HG02885 (cell line): ENCODE results near the gene CNTFR.

ENCODE experiments used
- ATAC-seq: cut with Tn5 transposase; IDR thresholded peaks from one replicate; pipeline ENCODE4 v1.9.1; 2021; ENCODE audit warnings: mild to moderate bottlenecking; ENCODE audit not compliant: unreplicated experiment, poor library complexity

The CNTFR gene

DNA sequence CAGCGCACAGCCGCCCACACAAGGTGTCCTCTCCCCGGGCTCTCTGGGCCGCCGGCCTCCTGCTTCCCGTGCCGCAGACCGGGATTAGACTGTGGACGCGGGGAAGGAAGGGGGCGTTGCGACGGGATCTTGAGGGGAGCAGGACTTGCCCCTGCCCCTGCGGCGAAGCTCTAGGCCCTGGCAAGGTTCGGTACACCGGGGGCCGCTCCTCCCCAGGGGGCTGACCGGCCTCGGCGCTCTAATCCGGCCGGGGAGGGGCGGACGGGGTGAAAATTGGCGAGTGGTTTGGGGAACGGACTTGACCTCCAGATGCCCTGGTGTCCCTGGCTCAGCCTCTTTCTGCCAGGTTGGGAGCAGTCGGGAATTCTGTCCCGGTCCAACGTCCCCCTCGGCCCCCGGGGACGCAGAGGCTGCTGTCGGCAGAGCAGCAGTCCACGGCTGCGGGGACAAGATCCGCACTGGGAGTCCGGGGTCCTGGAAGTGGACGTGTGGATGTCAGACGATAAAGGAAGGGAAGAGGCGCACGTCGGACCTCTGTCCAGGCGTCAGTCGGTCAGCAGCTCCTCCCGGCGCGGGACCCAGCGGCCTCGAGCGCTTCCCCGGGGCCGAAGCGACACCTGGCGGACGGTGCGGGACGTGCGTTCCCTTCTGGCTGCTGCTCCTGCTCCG is 1.9 kb upstream of the CNTFR start:
- peak; percentile 80 for ATAC-seq

DNA sequence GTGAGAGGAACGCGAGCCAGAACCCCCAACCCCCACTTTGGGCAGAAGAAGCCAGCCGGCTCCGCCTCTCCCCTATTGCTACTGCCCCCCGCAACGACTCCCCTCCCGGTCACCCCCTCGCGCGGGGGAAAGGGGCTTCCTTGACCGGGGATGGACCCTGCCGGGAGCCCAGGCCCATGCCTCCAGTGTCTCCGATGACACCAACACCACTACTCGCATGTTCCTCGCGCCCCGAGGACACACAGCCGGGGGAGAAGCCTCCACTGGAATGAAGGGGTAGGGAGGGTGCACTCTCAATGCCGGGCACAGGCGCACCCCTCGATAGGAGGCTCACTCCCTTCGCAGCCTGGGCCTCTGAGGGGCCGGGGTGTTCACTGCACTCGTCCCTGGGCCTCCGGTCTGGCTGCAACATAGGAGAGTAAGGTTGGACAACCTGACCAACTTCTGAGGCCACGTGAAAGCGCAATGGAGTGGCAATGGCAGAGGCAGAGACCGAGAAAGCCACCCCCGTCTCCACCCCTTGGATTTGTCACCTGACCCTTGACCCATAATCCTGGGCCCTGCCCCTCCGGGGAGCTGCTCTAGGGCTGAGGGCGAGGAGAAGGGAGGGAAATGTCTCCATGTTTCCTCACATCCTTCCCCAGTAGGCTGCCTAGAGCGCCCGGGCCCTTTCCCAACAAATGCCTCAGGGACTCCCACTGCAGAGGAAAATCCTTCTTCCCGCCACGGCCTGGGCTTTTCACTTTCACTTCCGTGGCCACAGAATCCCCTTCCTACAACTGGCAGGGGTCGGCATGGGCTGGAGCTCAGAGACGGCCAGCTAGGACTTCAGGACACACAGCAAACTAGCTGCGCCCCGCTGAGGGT is 1.1 kb upstream of the CNTFR start:
- ATAC-seq: no peak

DNA sequence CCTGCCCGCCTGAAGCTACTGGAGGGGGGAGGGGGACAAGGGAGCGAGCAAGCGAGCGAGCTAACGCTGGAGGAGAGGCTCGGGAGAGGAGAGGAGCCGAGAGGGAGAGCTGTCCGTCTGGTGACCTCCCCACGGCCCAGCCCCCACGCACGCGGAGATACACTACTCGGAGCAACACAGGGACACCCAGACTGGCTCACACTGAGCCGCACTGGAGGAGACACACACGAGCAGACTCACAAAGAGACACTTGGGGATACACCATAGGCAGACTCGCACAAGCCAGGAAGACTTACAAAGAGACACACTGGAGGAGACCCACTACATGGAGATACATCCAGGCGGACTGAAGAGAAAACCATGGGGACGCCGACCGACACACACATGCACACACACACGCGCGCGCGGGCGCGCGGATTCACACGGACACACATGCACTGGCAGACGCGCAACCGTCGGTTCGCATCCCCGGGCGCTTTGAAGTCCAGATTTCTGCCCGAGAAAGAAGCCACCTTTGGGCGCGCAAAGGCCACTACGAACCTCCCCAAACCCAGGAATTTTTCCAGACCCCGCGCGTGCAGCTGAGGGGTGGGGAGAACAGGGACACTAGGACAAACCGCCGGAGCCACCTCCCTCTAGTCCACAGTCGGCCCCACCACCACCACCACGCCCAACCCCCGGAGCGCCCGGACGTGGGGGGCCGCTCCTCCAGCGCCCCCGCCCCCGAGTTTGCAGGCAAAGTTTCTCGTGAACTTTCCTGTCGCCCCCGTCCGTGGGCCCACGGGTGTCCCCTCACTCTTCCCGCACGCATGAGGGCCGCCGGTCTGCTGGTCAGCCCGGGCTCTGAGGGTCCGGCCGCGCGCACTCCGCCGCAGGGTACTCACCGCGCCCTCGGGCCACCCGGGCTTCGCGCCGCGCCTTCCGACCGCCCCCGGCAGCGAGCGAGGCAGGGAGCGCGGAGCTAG is 571 bp downstream of the CNTFR start:
- ATAC-seq: no peak

DNA sequence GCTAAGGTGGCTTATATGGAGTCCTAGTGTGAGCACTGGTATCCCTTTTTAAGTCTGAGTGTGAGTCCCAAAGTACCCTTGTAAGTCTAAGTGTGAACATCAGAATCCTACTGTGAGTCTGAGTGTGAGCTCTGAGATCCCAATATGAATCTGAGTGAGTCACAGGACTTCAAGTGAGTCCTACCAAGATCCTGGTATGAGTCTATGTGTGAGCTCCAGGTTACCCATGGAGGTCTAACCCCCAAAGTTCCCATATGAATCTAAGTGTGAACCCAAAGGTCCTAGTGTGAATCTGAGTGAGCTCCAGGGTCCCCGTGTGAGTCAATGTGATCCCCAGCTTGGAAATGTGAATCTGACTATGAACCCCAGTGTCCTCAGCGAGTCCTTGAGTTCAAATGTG is 2.3 kb downstream of the CNTFR start:
- ATAC-seq: no peak

DNA sequence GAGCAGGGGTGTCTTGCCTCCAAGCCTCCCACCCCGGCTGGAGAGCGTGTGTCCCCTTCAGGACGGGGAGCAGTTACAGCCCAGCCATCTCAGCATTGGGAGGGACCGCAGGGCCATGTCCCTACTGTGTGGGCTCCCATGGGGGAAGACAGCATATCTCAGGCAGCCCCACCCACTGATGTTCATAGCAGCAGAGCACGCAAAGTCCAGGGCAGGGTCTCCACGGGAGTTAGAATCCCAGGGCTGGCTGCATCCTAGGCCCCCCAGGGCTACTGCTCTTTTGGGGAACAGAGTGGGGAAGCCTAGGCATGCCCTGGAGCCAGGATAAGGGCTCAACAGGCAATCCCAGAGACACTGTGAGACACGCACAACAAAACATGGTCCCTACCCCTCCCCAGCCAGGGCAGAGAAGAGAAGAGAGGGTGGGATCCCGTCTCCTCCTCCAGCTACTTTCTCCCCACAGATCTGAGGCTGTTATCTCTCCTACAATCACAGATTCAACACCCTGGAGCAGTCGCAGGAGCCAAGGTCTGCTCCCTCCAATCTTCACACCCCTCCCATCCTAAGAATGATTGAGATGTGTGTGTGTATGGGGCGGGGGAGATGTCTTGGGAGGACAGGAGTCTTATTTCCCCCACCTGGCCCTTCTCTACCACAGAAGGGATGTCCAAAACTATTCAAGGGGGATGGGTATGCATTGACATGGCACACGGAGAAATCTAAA is 3.4 kb downstream of the CNTFR start:
- ATAC-seq: no peak

DNA sequence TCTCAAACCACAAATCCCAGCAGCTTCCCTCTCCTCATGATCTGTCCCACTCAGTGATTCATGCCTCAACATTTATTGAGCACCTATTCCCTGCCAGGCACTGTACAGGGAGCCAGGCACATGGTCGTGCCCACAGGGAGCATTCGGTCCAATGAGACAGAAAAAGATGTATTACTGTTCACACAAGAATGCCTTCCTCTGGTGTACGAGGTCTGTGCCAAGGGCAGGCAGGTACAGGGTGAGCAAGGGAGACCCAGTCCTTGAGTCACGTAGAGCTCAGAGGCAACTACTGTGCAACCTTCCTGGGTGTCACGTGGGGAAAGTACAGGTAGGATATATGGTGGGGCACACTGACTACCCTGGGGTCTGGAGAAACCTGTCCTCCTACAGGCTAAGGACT is 4.6 kb downstream of the CNTFR start:
- no peak for ATAC-seq

DNA sequence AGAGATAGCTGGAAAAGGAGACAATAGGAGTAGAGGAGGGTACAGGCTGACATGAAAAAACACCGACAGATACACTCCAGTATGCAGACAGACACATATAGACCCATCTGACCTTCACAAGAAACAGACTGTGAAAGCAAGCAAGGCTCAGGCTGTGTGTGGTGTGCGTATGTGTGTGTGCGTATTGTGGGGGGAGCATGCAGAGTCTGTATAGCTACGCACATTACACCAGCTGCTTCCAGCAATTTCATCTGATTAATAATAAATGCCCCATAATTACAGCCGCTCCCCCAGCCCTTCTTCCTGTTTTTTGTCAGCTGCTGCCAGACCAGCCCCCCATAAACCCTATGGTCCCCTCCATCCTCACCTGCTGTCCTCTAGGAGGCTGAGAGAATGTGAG is 6.7 kb downstream of the CNTFR start:
- no peak for ATAC-seq

DNA sequence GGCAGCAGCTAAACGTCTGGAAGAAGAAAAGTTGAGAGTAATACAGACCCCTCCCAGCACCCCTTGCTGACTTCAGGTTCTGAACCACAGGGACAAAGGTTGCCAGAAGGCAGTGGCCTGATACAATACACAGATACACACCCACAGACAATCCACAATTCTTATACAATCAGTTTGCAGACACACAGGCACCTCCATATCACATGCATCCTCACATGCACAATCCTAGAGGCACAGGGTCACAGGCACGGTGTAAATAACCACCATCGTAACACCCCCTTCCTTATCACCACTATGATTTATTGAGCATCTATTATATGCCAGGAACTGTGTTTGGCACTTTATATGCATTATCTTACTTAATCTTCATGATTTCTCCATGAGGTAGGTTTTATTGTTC is 8.2 kb downstream of the CNTFR start:
- ATAC-seq: no peak

DNA sequence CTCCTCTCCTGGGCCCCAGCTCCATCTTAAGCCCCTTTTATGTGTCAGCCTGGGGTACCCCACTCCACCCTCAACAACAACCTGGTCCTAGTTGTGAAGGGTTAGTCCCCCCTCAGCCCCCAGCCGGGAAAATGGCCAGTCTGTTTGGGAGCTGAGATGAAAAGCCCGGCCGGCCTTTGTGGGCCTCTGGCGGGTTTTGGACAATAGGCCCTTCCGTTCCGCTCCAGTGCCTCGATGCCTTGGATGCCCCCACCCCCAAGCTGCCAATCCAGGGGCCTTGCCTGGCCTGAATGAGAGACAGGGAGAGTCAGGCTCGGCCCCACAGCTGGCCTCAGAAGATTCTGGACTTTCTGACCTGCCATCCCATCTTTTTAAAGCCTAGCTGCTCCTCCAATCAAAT is 9.2 kb downstream of the CNTFR start:
- no peak for ATAC-seq

DNA sequence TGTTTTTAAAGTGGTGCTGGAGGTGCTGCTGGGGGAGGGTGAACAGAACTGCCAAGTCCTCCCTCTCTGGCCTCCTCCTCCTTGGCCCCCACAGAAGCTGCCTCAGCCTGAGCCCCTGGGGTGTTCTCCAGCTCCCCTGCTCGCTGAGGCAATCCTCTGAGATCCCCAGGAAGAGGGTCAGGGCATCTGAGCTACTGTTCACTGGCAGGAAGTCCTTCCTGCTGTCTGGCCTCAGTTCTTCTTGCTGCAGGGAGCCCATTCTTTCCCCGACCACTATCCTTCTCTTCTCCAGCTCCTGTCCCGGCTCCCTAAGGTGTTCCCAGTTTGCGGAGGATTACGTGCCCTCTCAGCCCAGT is 9.7 kb downstream of the CNTFR start:
- ATAC-seq: no peak

DNA sequence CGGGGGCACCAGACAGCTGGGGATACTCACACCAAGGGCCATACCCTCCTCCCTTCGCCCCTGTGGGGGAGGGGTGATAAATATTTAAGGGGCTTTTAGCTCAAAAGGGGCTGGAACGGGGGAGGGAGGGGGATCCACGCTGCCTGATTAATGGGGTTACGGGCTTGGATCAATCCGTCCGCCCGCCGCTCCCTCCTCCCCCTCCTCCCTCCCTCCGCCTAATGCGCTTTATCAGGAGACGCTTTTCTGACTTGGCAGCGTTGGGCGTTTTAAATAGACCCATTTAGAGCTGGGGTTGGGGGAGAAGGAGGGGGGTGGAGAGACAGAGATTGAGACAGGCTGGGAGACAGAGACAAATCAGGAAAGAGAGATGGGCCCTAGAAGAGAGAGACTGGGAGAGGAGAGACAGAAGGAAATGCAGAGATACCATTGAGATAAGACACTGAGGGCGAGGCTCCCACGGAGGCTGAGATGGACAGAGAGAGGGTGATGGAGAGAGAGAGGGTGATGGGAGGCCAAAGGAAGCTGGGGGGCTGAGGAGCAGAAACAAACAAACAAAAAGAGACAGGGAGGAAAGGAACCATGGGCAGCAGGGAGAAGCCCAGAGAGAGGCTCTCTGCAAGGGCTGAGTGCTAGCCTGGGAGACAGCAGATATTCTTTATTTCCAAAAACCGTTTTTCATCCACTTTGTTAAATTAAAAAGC is 10.3 kb downstream of the CNTFR start:
- no peak for ATAC-seq

DNA sequence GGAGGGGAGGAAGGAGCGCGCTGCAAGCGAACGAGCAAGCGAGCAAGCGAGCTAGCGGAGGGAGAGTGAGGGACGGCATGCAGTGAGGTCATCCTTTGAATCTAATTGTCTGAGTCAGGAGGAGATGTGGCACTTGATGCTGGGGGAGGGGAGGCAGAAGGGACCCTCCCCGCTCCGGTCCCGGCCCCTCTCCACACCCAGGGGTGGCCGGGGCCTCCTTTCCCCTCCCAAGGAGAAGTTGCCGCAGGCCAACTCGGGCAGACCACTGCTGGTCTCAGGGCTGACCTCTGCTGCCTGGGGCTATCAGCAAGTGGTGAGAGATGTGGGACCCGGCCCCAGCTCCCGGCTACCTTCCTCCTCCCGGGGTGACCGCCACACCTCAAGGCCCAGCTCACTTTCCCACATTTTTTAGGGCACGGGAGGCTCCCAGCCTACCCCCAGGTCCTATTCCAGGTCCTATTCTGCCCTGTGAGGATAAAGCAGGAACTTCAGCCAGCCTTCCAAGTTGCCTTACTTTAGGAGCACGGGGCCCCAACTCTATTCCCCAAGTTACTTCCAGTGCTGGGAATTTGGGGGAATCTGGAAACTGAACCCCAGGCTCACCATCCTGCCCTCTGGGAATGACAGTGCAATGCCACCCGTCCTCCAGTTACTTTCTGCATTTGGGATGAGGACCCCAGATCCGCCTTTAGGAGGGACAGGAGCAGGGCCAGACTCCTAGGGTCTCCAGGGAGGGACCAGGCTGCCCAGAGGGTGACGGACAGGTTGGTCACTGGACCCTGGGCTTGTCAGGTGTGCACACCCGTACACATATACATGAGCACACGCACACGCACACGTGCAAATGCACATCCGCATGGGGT is 11.1 kb downstream of the CNTFR start:
- no peak for ATAC-seq

DNA sequence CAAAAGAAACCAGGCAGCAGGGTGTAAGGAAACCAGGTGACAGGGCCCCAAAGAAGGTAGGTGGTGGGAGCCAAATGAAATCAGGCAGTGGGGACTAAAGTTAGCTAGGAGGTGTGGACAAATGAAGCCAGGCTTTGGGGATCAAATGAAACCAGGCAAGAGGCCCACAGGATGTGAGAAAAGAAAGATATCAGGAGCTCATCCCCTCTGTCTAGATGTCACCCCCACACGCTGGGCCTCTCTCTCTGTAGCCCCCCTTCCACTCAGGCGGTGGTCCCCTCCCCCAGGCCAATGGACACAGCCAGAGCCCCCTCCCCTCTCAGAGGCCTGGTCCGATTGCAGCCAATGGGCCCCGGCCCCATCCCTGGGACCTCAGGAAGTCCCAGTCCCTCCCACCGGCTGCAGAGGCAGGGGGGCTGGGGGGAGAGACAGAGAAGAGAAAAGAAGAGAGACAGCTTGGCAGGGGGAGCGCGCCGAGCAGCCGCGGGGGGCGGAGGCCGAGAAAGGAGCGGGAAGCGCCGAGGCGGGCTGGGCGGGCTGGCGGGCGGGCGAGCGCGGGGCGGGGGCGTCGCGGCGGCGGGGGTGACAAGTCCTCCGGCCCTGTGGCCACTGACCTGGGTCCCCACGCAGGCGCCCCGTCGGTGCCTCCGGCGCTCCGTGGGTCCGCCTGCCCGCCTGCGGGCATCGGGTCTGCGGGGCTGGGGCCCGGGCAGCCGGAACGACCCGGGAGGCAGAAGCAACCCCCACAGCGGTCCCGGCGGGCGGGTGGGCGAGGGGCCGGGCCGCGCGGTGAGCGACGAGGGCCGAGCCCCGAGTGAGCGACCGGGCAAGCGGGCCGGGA is 11.9 kb downstream of the CNTFR start:
- ATAC-seq: no peak

DNA sequence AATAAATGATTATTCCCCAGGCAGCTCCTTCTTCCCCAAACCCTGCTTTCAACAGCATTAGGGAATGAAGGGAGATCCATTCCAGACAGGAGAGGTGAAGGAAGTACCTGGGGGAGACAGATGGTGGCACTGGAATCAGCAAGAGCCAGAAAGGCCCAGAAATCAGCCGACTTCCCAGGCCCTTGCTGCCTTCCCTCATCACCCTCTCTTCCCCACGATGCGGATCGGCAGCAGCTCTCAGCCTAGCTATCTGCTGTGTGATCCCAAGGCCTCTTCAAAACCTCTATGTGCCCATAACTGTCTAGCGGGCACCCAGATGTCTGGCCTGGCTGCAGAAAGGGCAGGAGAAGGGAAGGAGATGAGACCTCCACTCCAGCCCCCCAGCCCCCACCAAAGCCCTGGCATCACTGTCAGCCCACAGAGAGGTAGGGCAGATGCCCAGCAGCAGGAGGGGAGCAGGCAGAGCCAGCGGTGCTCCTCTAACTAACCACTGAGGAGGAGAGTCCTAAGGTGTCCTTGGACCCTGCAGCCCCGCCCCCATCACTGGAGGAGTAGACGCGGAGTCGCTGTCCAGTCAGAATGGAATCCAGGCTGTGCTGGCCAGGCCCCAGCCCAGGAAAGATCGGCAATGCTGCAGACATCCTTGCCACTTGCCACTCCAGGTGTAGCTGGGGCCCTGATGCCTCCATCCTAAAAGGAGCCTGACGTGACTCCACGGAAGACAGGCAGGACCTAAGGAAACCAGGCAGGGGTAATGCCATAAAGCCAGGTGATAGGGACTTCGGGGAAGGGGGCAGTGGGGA is 12.7 kb downstream of the CNTFR start:
- no peak for ATAC-seq

DNA sequence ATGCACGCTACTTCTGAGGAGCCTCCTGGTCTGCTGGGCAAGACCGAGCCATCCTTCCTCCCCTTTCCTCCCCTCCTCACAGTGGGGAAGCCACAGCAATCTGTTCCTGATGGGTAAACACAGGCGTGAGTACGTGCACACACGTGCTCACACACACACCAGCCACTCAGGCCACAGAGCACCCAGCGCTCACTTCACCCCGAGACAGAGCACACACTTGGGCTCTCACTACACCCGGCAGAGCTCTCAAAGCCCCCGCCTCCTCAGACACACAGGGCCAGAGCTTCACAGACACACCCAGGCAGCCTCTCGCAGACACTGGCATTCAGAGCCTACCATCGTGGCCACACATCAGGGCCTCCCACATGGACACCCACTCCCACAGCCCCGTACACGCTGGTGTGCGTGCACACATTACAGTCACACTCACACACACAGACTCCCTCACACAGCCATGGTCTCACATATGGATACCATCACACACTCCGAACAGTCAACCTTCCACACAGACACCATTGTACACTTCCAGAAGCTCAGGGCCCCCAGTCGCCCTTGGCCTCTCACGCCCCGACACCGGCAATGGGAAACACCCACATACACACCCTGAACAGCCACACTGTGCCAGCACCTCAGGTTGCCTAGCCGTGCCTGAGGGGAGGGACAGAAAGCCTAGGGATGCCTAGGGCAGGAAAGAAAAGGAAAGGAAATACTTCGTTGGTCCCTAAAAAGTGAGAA is 13.5 kb downstream of the CNTFR start:
- ATAC-seq: no peak

DNA sequence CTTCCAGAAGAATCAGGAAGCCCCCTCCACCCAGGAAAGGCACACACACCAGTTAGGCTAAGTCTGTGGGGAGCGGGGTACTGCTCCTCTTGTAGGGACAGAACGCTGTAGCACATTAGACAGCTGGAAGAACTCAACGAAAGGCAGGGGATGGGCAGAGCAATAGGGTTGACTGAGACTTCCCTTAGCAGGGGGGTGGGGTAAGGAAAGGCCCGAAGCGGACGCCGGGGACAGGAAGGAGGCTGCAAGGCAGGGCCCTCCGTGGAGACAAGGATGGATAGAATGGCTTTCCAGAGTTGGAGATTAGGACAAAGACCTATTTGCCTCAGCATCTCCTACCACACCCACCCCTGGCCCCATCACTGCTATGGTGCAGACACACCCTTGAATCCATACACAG is 14.3 kb downstream of the CNTFR start:
- ATAC-seq: no peak
